ENCODE data around the gene TSR1.

Gene TSR1

GRCh38 chr17:2371183-2372130 lies 35.2 kb upstream of the TSR1 start:
- TF ChIP-seq CTCF (IDR thresholded peaks at IDR 0.05; ENCODE audit: low read depth, low read length): no peak
- TF ChIP-seq MAX (IDR thresholded peaks at IDR 0.05; ENCODE audit: low read depth, low read length): no peak
- TF ChIP-seq MYC (IDR thresholded peaks at IDR 0.05; ENCODE audit: low read depth, low read length): no peak
- no peak for TF ChIP-seq POLR2A (IDR thresholded peaks at IDR 0.05; ENCODE audit: extremely low read depth, insufficient read length)
- no peak overlapping the region for H3K4me3 ChIP-seq (ENCODE audit: low read depth, low read length)
- DNase-seq (ENCODE audit: low read depth): no peak

- no peak overlapping the region for H3K4me3 ChIP-seq (ENCODE audit: low read depth, low read length)
- no peak for DNase-seq (ENCODE audit: low read depth)
- TF ChIP-seq MYC (IDR thresholded peaks at IDR 0.05; ENCODE audit: low read depth, low read length): no peak
- TF ChIP-seq MAX (IDR thresholded peaks at IDR 0.05; ENCODE audit: low read depth, low read length): no peak
- TF ChIP-seq CTCF (IDR thresholded peaks at IDR 0.05; ENCODE audit: low read depth, low read length): no peak
- no peak for TF ChIP-seq POLR2A (IDR thresholded peaks at IDR 0.05; ENCODE audit: extremely low read depth, insufficient read length)
These were observed 33.9 kb upstream of the TSR1 start for GRCh38 chr17:2370211-2370589.

GRCh38 chr17:2369551-2370210 lies 33.4 kb upstream of the TSR1 start:
- no peak overlapping the region for H3K4me3 ChIP-seq (ENCODE audit: low read depth, low read length)
- no peak for DNase-seq (ENCODE audit: low read depth)
- TF ChIP-seq MYC (IDR thresholded peaks at IDR 0.05; ENCODE audit: low read depth, low read length) (no peak), POLR2A (IDR thresholded peaks at IDR 0.05; ENCODE audit: extremely low read depth, insufficient read length) (no peak), MAX (IDR thresholded peaks at IDR 0.05; ENCODE audit: low read depth, low read length) (no peak), CTCF (IDR thresholded peaks at IDR 0.05; ENCODE audit: low read depth, low read length) (no peak)

GRCh38 chr17:2369039-2369438 lies 32.8 kb upstream of the TSR1 start:
- no peak overlapping the region for H3K4me3 ChIP-seq (ENCODE audit: low read depth, low read length)
- TF ChIP-seq CTCF (IDR thresholded peaks at IDR 0.05; ENCODE audit: low read depth, low read length): no peak
- no peak for TF ChIP-seq MAX (IDR thresholded peaks at IDR 0.05; ENCODE audit: low read depth, low read length)
- TF ChIP-seq MYC (IDR thresholded peaks at IDR 0.05; ENCODE audit: low read depth, low read length): no peak
- TF ChIP-seq POLR2A (IDR thresholded peaks at IDR 0.05; ENCODE audit: extremely low read depth, insufficient read length): no peak
- DNase-seq (ENCODE audit: low read depth): no peak

- DNase-seq (ENCODE audit: low read depth): no peak
- H3K4me3 ChIP-seq (ENCODE audit: low read depth, low read length): no peak overlapping the region
- TF ChIP-seq MYC (IDR thresholded peaks at IDR 0.05; ENCODE audit: low read depth, low read length): no peak
- no peak for TF ChIP-seq MAX (IDR thresholded peaks at IDR 0.05; ENCODE audit: low read depth, low read length)
- no peak for TF ChIP-seq POLR2A (IDR thresholded peaks at IDR 0.05; ENCODE audit: extremely low read depth, insufficient read length)
- no peak for TF ChIP-seq CTCF (IDR thresholded peaks at IDR 0.05; ENCODE audit: low read depth, low read length)
These were observed 32.1 kb upstream of the TSR1 start for GRCh38 chr17:2368359-2368758.

All from NB4 (cell line).